Mesendoderm (in vitro differentiated cells): ENCODE results near the gene CCDC181. TPM values are rescaled to one million over a fixed set of nuclear protein-coding genes. Genes with fewer than 3 reads are reported as not detected.

Source experiments
- DNase-seq: peaks from one replicate; pipeline ENCODE4 v3.0.0; 2013
- H2AK5ac ChIP-seq: 2 replicates; pipeline ENCODE4 v1.6.1; 2013; ENCODE audit warnings: low read length, inconsistent platforms
- H2BK120ac ChIP-seq: 2 replicates; pipeline ENCODE4 v1.6.1; 2013; ENCODE audit warnings: low read depth, mild to moderate bottlenecking, low read length, moderate library complexity, mixed read lengths
- H2BK15ac ChIP-seq: replicated peaks from 2 replicates; pipeline ENCODE4 v1.6.1; 2013; ENCODE audit warnings: low read depth, mild to moderate bottlenecking, moderate library complexity
- H2BK5ac ChIP-seq: 2 replicates; pipeline ENCODE4 v1.6.1; 2013; ENCODE audit warnings: low read length, inconsistent platforms
- H3K18ac ChIP-seq: 2 replicates; pipeline ENCODE4 v1.6.1; 2013; ENCODE audit warnings: mild to moderate bottlenecking, low read length, mixed read lengths
- H3K23ac ChIP-seq: one replicate; pipeline ENCODE4 v1.6.1; 2013; ENCODE audit warnings: low read length
- H3K27ac ChIP-seq: 2 replicates; pipeline ENCODE4 v1.5.1; 2013; ENCODE audit warnings: low read depth, mild to moderate bottlenecking, inconsistent platforms, low read length, moderate library complexity
- H3K27me3 ChIP-seq: 2 replicates; pipeline ENCODE4 v1.6.1; 2013; ENCODE audit warnings: low read length, control low read depth, mild to moderate bottlenecking, inconsistent platforms; ENCODE audit not compliant: insufficient read depth, poor library complexity
- H3K36me3 ChIP-seq: 2 replicates; pipeline ENCODE4 v1.6.1; 2013; ENCODE audit warnings: low read length, inconsistent platforms; ENCODE audit not compliant: control insufficient read depth, insufficient read depth
- H3K4ac ChIP-seq: one replicate; pipeline ENCODE4 v1.6.1; 2013; ENCODE audit warnings: low read depth, mild to moderate bottlenecking, low read length, moderate library complexity
- H3K4me1 ChIP-seq: 2 replicates; pipeline ENCODE4 v1.6.1; 2013; ENCODE audit warnings: low read depth, low read length, inconsistent platforms; ENCODE audit not compliant: control insufficient read depth
- H3K4me2 ChIP-seq: 2 replicates; pipeline ENCODE4 v1.6.1; 2013; ENCODE audit warnings: low read length
- H3K4me3 ChIP-seq: 2 replicates; pipeline ENCODE4 v1.5.1; 2013; ENCODE audit warnings: mild to moderate bottlenecking, low read length
- H3K56ac ChIP-seq: one replicate; pipeline ENCODE4 v1.6.1; 2013; ENCODE audit warnings: low read length
- H3K79me1 ChIP-seq: 2 replicates; pipeline ENCODE4 v1.6.1; 2013; ENCODE audit warnings: low read length, inconsistent platforms
- H3K79me2 ChIP-seq: 2 replicates; pipeline ENCODE4 v1.6.1; 2013; ENCODE audit warnings: mild to moderate bottlenecking, low read length; ENCODE audit not compliant: control insufficient read depth, insufficient read depth
- H3K9ac ChIP-seq: 2 replicates; pipeline ENCODE4 v1.6.1; 2013; ENCODE audit warnings: low read length, inconsistent platforms
- H4K5ac ChIP-seq: one replicate; pipeline ENCODE4 v1.6.1; 2013; ENCODE audit warnings: low read length
- H4K8ac ChIP-seq: one replicate; pipeline ENCODE4 v1.6.1; 2013; ENCODE audit warnings: low read depth, mild to moderate bottlenecking, control low read depth, low read length, moderate library complexity
- WGBS: extraction: QIAGEN DNeasy Blood & Tissue Kit; methylation state at CpG from one replicate; pipeline ENCODE4 v1.1.7; 2013; ENCODE audit warnings: low lambda C conversion rate, missing lambda C conversion rate; ENCODE audit not compliant: insufficient coverage; ENCODE audit errors: extremely low coverage; 5-methylcytosine and 5-hydroxymethylcytosine counted together
- polyA plus RNA-seq, 2 experiments: library from polyadenylated mRNA; stranded (reverse); fragments of 200-250 nt; gene quantifications; one replicate each; pipeline ENCODE4 v1.2.3, GENCODE V29; 2013

CCDC181 gene
- polyA plus RNA-seq (2013, experiment 1 of 2), result 4.6 TPM
- polyA plus RNA-seq (2013, experiment 2 of 2), result 4.6 TPM

DNA sequence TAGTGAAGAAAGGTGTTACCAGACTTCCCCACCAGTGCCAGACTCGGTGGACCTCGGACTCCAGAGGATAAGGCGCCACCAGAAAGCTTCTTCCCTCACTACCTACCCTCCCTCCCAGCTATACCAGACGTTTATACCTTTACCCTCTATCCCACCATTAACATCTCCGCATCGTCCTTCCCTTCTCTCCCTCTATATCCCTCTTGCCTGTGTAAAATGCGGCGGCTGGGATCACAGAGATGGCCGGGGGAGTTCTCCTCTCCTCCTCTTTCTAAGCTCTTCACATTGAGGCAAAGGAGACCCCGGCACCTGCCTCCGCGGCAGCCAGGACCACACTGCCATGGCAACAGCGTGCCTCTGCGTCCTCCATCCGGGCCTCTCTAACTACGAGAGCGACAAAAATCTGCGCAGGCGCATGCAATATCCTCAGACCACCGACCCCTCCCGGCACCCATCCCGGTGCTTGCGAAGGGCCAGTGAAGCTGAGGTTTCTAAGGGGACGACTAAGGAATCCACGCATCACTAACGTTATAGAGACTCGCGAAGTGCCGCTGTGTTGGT, at the start of gene CCDC181:
CCDC181 (minus strand) TSS at position 394 of the 561 bp plus-strand sequence. CDS start 2,547 bp downstream, outside the sequence.
- no peaks in the 10 kb centered on the region for H3K27me3 ChIP-seq
- no peak within 1 kb of the TSS for H3K27ac ChIP-seq
- no peaks in the 10 kb centered on the region for H3K79me2 ChIP-seq
- no CpG with 5 or more reads among the region's 29 CpGs for WGBS
- no peak within 1 kb of the TSS for H3K18ac ChIP-seq
- H4K8ac ChIP-seq, result no peak within 1 kb of the TSS
- H2BK5ac ChIP-seq, result no peak within 1 kb of the TSS
- H3K4ac ChIP-seq, result no peak within 1 kb of the TSS
- no peaks in the 10 kb centered on the region for H3K79me1 ChIP-seq
- H3K4me3 ChIP-seq, result peak within 1 kb of the TSS; percentile 36
- peak within 1 kb of the TSS; percentile 62 for H3K56ac ChIP-seq
- no peaks in the 10 kb centered on the region for H3K36me3 ChIP-seq
- peak within 1 kb of the TSS; percentile 54 for H3K9ac ChIP-seq
- no peak within 1 kb of the TSS for H2BK120ac ChIP-seq
- no peak within 1 kb of the TSS for H2BK15ac ChIP-seq
- H2AK5ac ChIP-seq, result no peak within 1 kb of the TSS
- H3K4me2 ChIP-seq, result peak within 1 kb of the TSS; percentile 68
- peak; percentile 94 for DNase-seq
- no peak within 1 kb of the TSS for H3K23ac ChIP-seq
- H3K4me1 ChIP-seq, result no peaks in the 10 kb centered on the region
- H4K5ac ChIP-seq, result no peak within 1 kb of the TSS

DNA sequence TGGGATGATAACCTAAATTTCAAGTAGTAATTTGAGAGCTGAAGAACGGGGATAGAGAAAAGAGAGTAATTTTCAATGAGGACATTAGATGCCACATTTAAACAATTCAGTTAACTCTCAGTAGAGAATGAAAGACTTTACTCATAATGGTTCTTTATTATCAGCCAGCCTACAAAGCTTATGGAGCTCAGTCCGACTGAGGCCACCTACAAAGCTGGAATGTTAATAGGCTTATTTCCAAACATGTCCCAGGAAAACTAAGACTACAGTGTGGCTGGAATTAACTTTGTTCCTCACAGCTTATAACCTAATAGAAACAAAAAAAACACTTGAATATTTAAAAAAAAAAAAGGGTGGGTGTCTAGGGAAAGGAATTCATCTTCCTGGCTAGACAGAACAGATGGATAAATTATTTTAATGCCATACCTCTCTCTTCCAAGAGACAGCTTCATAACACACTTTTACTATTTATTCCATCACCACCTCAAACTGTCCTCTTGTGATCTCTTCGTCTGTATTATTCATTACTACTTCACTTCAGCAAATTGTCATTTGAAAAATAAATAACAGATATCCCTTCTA, 48.6 kb upstream of the CCDC181 start:
- 100% methylated on average over 1 of the region's 3 CpGs for WGBS
- peaks cover 6% of the 10 kb centered on the region for H3K79me1 ChIP-seq
- no peak overlapping the region for H3K9ac ChIP-seq
- H3K4me3 ChIP-seq, result no peak overlapping the region
- no peak overlapping the region for H3K4me2 ChIP-seq
- peaks cover 3% of the 10 kb centered on the region for H3K36me3 ChIP-seq
- no peak overlapping the region for H4K8ac ChIP-seq
- H3K79me2 ChIP-seq, result peaks cover 15% of the 10 kb centered on the region
- no peak overlapping the region for H3K4ac ChIP-seq
- no peaks in the 10 kb centered on the region for H3K27me3 ChIP-seq
- no peak overlapping the region for H2BK15ac ChIP-seq
- no peak overlapping the region for H3K56ac ChIP-seq
- H3K27ac ChIP-seq, result no peak overlapping the region
- H2BK120ac ChIP-seq, result no peak overlapping the region
- no peak overlapping the region for H3K18ac ChIP-seq
- no peak overlapping the region for H2AK5ac ChIP-seq
- no peak for DNase-seq
- no peak overlapping the region for H4K5ac ChIP-seq
- H3K23ac ChIP-seq, result no peak overlapping the region
- no peaks in the 10 kb centered on the region for H3K4me1 ChIP-seq
- no peak overlapping the region for H2BK5ac ChIP-seq

DNA sequence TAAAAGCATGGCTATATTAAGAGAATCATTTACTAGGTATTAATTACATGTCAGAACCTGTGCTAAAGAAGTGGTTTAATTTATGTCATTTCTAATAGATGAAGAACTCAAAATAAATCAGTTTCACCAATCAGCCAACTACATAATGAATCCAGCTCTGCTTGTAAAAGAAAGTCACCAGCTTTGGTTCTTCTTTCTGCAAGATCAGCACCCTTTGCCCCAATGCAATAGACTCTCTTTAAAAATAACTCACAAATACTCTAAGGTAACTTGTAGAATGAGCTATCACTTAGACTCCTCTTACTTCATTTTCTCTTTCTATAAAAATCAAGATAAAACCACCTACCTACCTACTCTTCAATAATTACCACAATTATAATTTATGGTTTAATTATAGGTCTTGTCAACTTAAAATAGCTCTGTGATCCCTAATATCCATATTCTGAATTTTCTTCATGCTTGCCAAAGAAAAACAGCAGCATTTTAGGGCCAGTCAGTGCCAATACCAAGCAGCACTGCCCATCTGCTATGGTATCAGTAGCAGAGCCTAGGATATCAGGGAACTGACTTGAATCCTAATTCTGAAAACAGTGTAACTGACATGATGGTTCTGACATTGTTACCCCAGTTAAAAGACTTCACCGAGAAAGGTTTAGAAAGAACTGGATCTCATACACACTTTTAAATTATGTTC, 47.2 kb upstream of the CCDC181 start:
- Histone ChIP-seq H3K36me3 (peaks cover 3% of the 10 kb centered on the region), H3K4ac (no peak overlapping the region)
- no CpG with 5 or more reads among the region's 1 CpG for WGBS

DNA sequence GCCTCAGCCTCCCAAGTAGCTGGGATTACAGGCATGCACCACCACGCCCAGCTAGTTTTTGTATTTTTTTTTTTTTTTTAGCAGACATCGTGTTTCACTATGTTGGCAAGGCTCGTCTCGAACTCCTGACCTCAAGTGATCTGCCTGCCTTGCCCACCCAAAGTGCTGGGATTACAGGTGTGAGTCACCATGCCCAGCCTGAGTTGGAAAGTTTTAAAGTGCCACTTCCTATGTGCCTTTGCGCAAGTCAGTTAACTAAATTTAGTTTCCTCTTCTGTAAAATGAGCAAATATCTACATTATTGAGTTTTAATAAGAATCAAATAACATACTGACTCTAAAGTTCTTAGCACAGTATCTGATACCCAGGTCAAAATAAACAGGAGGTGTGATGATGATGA, 46.1 kb upstream of the CCDC181 start:
- H3K36me3 ChIP-seq, result peaks cover 3% of the 10 kb centered on the region
- H3K56ac ChIP-seq, result no peak overlapping the region
- no peak overlapping the region for H2BK15ac ChIP-seq
- H3K79me1 ChIP-seq, result peaks cover 4% of the 10 kb centered on the region
- H4K8ac ChIP-seq, result no peak overlapping the region
- no peak overlapping the region for H3K4me2 ChIP-seq
- peaks cover 3% of the 10 kb centered on the region for H3K79me2 ChIP-seq
- no peak overlapping the region for H3K23ac ChIP-seq
- no peaks in the 10 kb centered on the region for H3K4me1 ChIP-seq
- H2BK120ac ChIP-seq, result no peak overlapping the region
- no CpG with 5 or more reads among the region's 5 CpGs for WGBS
- no peak overlapping the region for H3K27ac ChIP-seq
- H3K4me3 ChIP-seq, result no peak overlapping the region
- no peaks in the 10 kb centered on the region for H3K27me3 ChIP-seq
- H3K4ac ChIP-seq, result no peak overlapping the region
- DNase-seq, result no peak
- H3K18ac ChIP-seq, result no peak overlapping the region
- H4K5ac ChIP-seq, result no peak overlapping the region
- H3K9ac ChIP-seq, result no peak overlapping the region
- no peak overlapping the region for H2BK5ac ChIP-seq
- H2AK5ac ChIP-seq, result no peak overlapping the region

More for the DNA sequence above, 47.2 kb upstream of the CCDC181 start:
- Histone ChIP-seq H3K4me1 (no peaks in the 10 kb centered on the region), H4K8ac (no peak overlapping the region), H3K9ac (no peak overlapping the region), H2BK120ac (no peak overlapping the region), H3K4me2 (no peak overlapping the region), H3K18ac (no peak overlapping the region), H4K5ac (no peak overlapping the region), H2BK15ac (no peak overlapping the region), H3K79me2 (peaks cover 6% of the 10 kb centered on the region), H3K23ac (no peak overlapping the region), H3K56ac (no peak overlapping the region), H3K27ac (no peak overlapping the region), H3K27me3 (no peaks in the 10 kb centered on the region), H3K79me1 (peaks cover 6% of the 10 kb centered on the region), H2BK5ac (no peak overlapping the region), H3K4me3 (no peak overlapping the region), H2AK5ac (no peak overlapping the region)
- no peak for DNase-seq

DNA sequence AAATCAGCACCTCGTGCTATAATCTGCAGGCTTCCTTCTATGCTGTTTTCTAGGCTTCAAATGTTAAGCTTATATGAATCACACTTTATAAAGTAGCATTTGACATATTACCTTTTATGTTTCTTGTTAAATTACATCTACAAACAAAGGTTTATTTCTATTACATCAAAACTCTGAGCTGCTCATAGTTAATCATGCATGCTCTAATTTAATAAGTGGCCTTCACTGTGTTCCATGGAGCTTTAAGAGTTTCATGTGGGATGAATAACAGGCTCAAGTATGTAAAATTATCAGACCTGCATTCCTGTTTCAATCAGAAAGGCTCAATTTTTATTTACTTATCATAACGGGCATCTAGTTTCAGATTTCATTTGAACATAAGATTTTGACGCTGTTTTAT, 45.5 kb upstream of the CCDC181 start:
- Histone ChIP-seq H3K4ac (no peak overlapping the region), H3K27me3 (no peaks in the 10 kb centered on the region), H3K18ac (no peak overlapping the region), H4K8ac (no peak overlapping the region), H3K4me1 (no peaks in the 10 kb centered on the region), H3K79me1 (peaks cover 4% of the 10 kb centered on the region), H3K23ac (no peak overlapping the region), H2BK5ac (no peak overlapping the region), H3K79me2 (peaks cover 3% of the 10 kb centered on the region), H3K4me3 (no peak overlapping the region), H3K36me3 (peaks cover 3% of the 10 kb centered on the region), H3K4me2 (no peak overlapping the region), H2AK5ac (no peak overlapping the region), H3K9ac (no peak overlapping the region), H3K27ac (no peak overlapping the region), H2BK120ac (no peak overlapping the region), H2BK15ac (no peak overlapping the region), H4K5ac (no peak overlapping the region), H3K56ac (no peak overlapping the region)
- no peak for DNase-seq
- 100% methylated on average over 1 of the region's 3 CpGs for WGBS
